NB4 (cell line): Measurements from ENCODE around the gene TEX53.

ENCODE experiments used
- DNase-seq: peaks from one replicate; pipeline ENCODE4 v3.0.0; 2010; ENCODE audit warnings: low read depth
- H3K4me3 ChIP-seq: one replicate; pipeline ENCODE4 v1.5.1; 2011; ENCODE audit warnings: mild to moderate bottlenecking, low read depth, low read length, moderate library complexity
- CTCF ChIP-seq: IDR thresholded peaks from one replicate; pipeline ENCODE4 v1.5.1; 2012; ENCODE audit warnings: low read depth, low read length
- MAX ChIP-seq: IDR thresholded peaks from 2 replicates; pipeline ENCODE4 v1.6.1; 2011; ENCODE audit warnings: low read depth, low read length
- MYC ChIP-seq: IDR thresholded peaks from 2 replicates; pipeline ENCODE4 v1.6.1; 2011; ENCODE audit warnings: low read depth, low read length
- POLR2A ChIP-seq: IDR thresholded peaks from 2 replicates; pipeline ENCODE4 v1.6.1; 2011; ENCODE audit warnings: mild to moderate bottlenecking; ENCODE audit not compliant: insufficient read length; ENCODE audit errors: extremely low read depth

TEX53 gene

GRCh38 chr9:114677418-114677817 lies 19.8 kb upstream of the TEX53 start:
- H3K4me3 ChIP-seq: no peak overlapping the region
- TF ChIP-seq MAX (peak; percentile 46; the same call in 1 of the 2 replicates), CTCF (no peak), MYC (peak; percentile 56)
- peak; percentile 89 for DNase-seq

- no peak for TF ChIP-seq MAX
- TF ChIP-seq CTCF: no peak
- no peak for TF ChIP-seq MYC
- TF ChIP-seq POLR2A: no peak
- H3K4me3 ChIP-seq: no peak overlapping the region
- DNase-seq: no peak
Measured at GRCh38 chr9:114676901-114677300, 19.3 kb upstream of the TEX53 start.

- no peak overlapping the region for H3K4me3 ChIP-seq
- no peak for DNase-seq
- TF ChIP-seq CTCF: no peak
- no peak for TF ChIP-seq POLR2A
- TF ChIP-seq MYC: no peak
- TF ChIP-seq MAX: no peak
Measured at GRCh38 chr9:114674798-114675540, 17.4 kb upstream of the TEX53 start.

- TF ChIP-seq POLR2A (no peak), MAX (no peak), CTCF (no peak), MYC (no peak)
- no peak overlapping the region for H3K4me3 ChIP-seq
- no peak for DNase-seq
Measured at GRCh38 chr9:114674076-114674797, 16.6 kb upstream of the TEX53 start.

- no peak overlapping the region for H3K4me3 ChIP-seq
- TF ChIP-seq MAX (no peak), MYC (no peak), POLR2A (no peak), CTCF (no peak)
- no peak for DNase-seq
Measured at GRCh38 chr9:114671605-114672004, 14.0 kb upstream of the TEX53 start.
